ENCODE results near the gene ESYT3.

DNA sequence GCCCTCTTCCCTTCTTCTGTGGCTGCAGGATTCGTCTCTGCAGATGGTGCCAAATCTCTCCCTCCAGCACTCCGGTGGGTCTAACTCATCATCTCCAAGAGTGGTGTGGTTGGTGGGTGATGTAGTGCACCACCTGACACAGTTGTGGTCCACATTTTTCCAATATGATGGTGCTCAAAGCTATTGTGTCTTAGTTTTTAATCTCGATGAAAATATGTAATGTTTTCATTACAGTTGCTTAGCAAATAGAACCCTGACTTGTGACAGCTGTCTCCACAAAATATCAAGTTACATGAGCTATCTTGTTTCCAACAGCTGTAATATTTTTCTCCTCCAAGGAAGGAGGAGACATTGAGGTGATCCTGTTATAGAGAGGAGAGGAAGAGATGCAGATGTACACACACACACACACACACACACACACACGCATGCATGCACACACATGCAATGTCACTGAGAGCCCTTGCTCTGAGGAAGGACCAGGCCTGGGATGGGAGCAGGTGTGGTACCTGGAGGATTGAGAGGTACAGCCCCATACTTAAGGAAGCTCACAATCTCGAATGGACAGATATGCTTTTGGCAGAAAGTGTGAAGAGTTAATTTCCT lies 15.7 kb upstream of the ESYT3 start:
- TF ChIP-seq, protein P1, sequence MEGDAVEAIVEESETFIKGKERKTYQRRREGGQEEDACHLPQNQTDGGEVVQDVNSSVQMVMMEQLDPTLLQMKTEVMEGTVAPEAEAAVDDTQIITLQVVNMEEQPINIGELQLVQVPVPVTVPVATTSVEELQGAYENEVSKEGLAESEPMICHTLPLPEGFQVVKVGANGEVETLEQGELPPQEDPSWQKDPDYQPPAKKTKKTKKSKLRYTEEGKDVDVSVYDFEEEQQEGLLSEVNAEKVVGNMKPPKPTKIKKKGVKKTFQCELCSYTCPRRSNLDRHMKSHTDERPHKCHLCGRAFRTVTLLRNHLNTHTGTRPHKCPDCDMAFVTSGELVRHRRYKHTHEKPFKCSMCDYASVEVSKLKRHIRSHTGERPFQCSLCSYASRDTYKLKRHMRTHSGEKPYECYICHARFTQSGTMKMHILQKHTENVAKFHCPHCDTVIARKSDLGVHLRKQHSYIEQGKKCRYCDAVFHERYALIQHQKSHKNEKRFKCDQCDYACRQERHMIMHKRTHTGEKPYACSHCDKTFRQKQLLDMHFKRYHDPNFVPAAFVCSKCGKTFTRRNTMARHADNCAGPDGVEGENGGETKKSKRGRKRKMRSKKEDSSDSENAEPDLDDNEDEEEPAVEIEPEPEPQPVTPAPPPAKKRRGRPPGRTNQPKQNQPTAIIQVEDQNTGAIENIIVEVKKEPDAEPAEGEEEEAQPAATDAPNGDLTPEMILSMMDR (conservative IDR thresholded peaks at IDR 0.05): no peak
- no peak for TF ChIP-seq EZH2 (IDR thresholded peaks at IDR 0.05; ENCODE audit: low read depth)

All from PC-9 (cell line).